Thoracic aorta (tissue), 2 donors: Measurements from ENCODE around the gene NTRK2. TPM values are rescaled to one million over a fixed set of nuclear protein-coding genes. Genes with fewer than 3 reads are reported as not detected.

Experiments used
- ATAC-seq: fragments of 150-250 bp; one replicate; pipeline ENCODE4 v1.8.0; 2017; ENCODE audit warnings: low read depth; ENCODE audit not compliant: insufficient number of reproducible peaks, low FRiP score
- DNase-seq: peaks from one replicate; pipeline ENCODE4 v3.0.0-alpha.2; 2020; ENCODE audit warnings: low spot score
- H3K27ac ChIP-seq, 2 donors: fragments of 200-600 bp; sonication (generic); 1 replicate in 1 of 2; 2 replicates in 1 of 2; pipeline ENCODE4 v1.5.1; 2016; ENCODE audit warnings: mild to moderate bottlenecking in 2 of 2, moderate library complexity in 2 of 2
- H3K27me3 ChIP-seq: fragments of 200-600 bp; sonication (generic); replicated peaks from 2 replicates; pipeline ENCODE4 v1.6.0; 2016; ENCODE audit warnings: mild to moderate bottlenecking; ENCODE audit not compliant: insufficient read depth
- H3K36me3 ChIP-seq: fragments of 200-600 bp; sonication (generic); one replicate; pipeline ENCODE4 v1.5.1; 2016
- H3K4me1 ChIP-seq, 2 donors: fragments of 200-600 bp; sonication (generic); 1 replicate in 1 of 2; 2 replicates in 1 of 2; pipeline versions ENCODE4 v1.5.1 to v1.6.0; 2016; ENCODE audit warnings: low read depth in 2 of 2, mild to moderate bottlenecking in 1 of 2; ENCODE audit not compliant: control insufficient read depth in 1 of 2
- H3K4me3 ChIP-seq: fragments of 200-600 bp; sonication (generic); 2 replicates; pipeline ENCODE4 v1.5.1; 2016; ENCODE audit warnings: mild to moderate bottlenecking
- H3K9me3 ChIP-seq: fragments of 200-600 bp; sonication (generic); 2 replicates; pipeline ENCODE4 v1.5.1; 2016
- total RNA-seq, 2 donors: library from RNA; depleted of rRNA; stranded (reverse); fragments of >200 nt; gene quantifications; one replicate each; pipeline versions ENCODE4 v1.1.0 to v1.2.3, GENCODE V29; 2016
- TF ChIP-seq, protein P1 (sequence below): fragments of 200-600 bp; sonication (generic); IDR thresholded peaks from one replicate; pipeline ENCODE4 v1.5.1; 2019; ENCODE audit warnings: antibody characterized with exemption

Gene NTRK2
- total RNA-seq, 2 donors from 2014 or later = 12.6 to 27.9 TPM

GRCh38 chr9:84659773-84660172 is 9.8 kb upstream of the NTRK2 start:
- no peak overlapping the region for H3K27ac ChIP-seq
- no peaks in the 10 kb centered on the region for H3K4me1 ChIP-seq

DNA sequence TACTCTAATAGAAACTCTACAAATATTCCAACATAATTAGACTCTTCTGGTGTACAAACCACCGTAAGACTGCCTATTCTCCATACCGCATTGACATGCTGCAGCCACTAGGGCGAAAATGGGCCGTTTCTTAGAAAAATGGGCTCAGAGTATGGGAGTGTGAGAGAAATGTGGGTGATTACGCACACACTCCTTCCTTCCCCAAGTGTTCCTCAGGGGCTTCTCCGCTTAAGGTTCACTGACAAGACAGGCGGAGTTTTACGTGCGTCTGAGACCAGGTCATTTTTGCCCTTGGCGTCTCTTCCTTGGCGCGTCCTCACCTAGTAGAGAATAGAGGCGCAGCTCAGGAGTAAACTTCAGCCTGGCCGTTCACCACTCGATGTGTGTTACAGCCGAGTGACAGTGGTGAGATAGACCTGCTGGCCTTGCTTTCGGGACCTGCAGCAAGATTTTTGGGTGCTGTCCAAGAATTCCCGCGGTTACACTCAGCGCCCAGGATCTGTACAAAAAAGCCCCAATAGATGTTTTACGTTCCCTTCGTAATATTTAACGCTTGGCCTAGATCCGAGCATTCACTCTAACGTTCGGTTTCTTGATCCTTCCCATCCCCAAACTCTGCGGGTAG is 1.8 kb upstream of the NTRK2 start:
- peaks cover 2% of the 10 kb centered on the region for H3K9me3 ChIP-seq
- ATAC-seq (no peak), DNase-seq (no peak)
- no peaks in the 10 kb centered on the region for H3K27me3 ChIP-seq
- peak overlapping the region; percentile 75 for H3K4me3 ChIP-seq
- peaks cover 5 to 25% of the 10 kb centered on the region in 2 donors for H3K4me1 ChIP-seq
- no peaks in the 10 kb centered on the region for H3K36me3 ChIP-seq
- H3K27ac ChIP-seq = no peak overlapping the region
- TF ChIP-seq, protein P1, sequence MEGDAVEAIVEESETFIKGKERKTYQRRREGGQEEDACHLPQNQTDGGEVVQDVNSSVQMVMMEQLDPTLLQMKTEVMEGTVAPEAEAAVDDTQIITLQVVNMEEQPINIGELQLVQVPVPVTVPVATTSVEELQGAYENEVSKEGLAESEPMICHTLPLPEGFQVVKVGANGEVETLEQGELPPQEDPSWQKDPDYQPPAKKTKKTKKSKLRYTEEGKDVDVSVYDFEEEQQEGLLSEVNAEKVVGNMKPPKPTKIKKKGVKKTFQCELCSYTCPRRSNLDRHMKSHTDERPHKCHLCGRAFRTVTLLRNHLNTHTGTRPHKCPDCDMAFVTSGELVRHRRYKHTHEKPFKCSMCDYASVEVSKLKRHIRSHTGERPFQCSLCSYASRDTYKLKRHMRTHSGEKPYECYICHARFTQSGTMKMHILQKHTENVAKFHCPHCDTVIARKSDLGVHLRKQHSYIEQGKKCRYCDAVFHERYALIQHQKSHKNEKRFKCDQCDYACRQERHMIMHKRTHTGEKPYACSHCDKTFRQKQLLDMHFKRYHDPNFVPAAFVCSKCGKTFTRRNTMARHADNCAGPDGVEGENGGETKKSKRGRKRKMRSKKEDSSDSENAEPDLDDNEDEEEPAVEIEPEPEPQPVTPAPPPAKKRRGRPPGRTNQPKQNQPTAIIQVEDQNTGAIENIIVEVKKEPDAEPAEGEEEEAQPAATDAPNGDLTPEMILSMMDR = peak; percentile 43

More at GRCh38 chr9:84659773-84660172, 9.8 kb upstream of the NTRK2 start:
- ATAC-seq (no peak), DNase-seq (no peak)
- no peaks in the 10 kb centered on the region for H3K9me3 ChIP-seq
- H3K27me3 ChIP-seq = no peaks in the 10 kb centered on the region
- TF ChIP-seq, protein P1 = no peak
- no peak overlapping the region for H3K4me3 ChIP-seq
- no peaks in the 10 kb centered on the region for H3K36me3 ChIP-seq

- peaks cover 2% of the 10 kb centered on the region for H3K9me3 ChIP-seq
- H3K36me3 ChIP-seq = no peaks in the 10 kb centered on the region
- TF ChIP-seq, protein P1 = peak; percentile 38
- H3K4me3 ChIP-seq = peak overlapping the region; percentile 75
- H3K27ac ChIP-seq = no peak overlapping the region
- ATAC-seq = no peak
- no peak for DNase-seq
- peaks cover 5 to 25% of the 10 kb centered on the region in 2 donors for H3K4me1 ChIP-seq
- H3K27me3 ChIP-seq = no peaks in the 10 kb centered on the region
Observed at GRCh38 chr9:84668196-84669012, 1.1 kb upstream of the NTRK2 start.

GRCh38 chr9:84669013-84669287 is 579 bp upstream of the NTRK2 start:
- Histone ChIP-seq H3K9me3 (peaks cover 2% of the 10 kb centered on the region), H3K4me3 (peak overlapping the region; percentile 75), H3K27me3 (no peaks in the 10 kb centered on the region), H3K36me3 (no peaks in the 10 kb centered on the region), H3K27ac (no peak overlapping the region), H3K4me1 (peaks cover 5 to 25% of the 10 kb centered on the region in 2 donors)
- no peak for DNase-seq
- no peak for ATAC-seq
- TF ChIP-seq, protein P1 = no peak

- DNase-seq = no peak
Observed at GRCh38 chr9:84670138-84671041, 861 bp downstream of the NTRK2 start.

More at GRCh38 chr9:84670138-84671041, 861 bp downstream of the NTRK2 start:
- H3K36me3 ChIP-seq = no peaks in the 10 kb centered on the region
- H3K27ac ChIP-seq = peak overlapping the region; percentile 5 to 24
- peaks cover 5 to 25% of the 10 kb centered on the region in 2 donors for H3K4me1 ChIP-seq
- TF ChIP-seq, protein P1 = no peak
- no peak for ATAC-seq
- H3K27me3 ChIP-seq = no peaks in the 10 kb centered on the region
- peak overlapping the region; percentile 75 for H3K4me3 ChIP-seq
- no peaks in the 10 kb centered on the region for H3K9me3 ChIP-seq
